SKM-1 (cell line): Measurements from ENCODE around the gene GAS2L1.

Source experiments
- DNase-seq: peaks from one replicate; lab custom pipeline; 2025; ENCODE audit not compliant: unreplicated experiment; lab: John Stamatoyannopoulos, UW

The GAS2L1 gene

GRCh38 chr22:29325785-29326315 lies 19.4 kb downstream of the GAS2L1 start:
- no peak for DNase-seq

GRCh38 chr22:29326481-29326880 lies 20.0 kb downstream of the GAS2L1 start:
- DNase-seq, result no peak

- no peak for DNase-seq
These were observed 20.8 kb downstream of the GAS2L1 start for GRCh38 chr22:29327089-29327764.

- DNase-seq, result no peak
These were observed 21.6 kb downstream of the GAS2L1 start for GRCh38 chr22:29328055-29328454.

- no peak for DNase-seq
These were observed 22.4 kb downstream of the GAS2L1 start for GRCh38 chr22:29328566-29329500.

- no peak for DNase-seq
These were observed 23.1 kb downstream of the GAS2L1 start for GRCh38 chr22:29329581-29329980.

- DNase-seq, result no peak
These were observed 23.8 kb downstream of the GAS2L1 start for GRCh38 chr22:29330291-29330690.

- peak; percentile 100 for DNase-seq
These were observed 24.3 kb downstream of the GAS2L1 start for GRCh38 chr22:29330753-29331152.

- no peak for DNase-seq
These were observed 24.8 kb downstream of the GAS2L1 start for GRCh38 chr22:29331213-29331612.

- DNase-seq, result no peak
These were observed 25.3 kb downstream of the GAS2L1 start for GRCh38 chr22:29331658-29332300.

GRCh38 chr22:29332886-29333496 lies 26.5 kb downstream of the GAS2L1 start:
- no peak for DNase-seq

- no peak for DNase-seq
These were observed 27.7 kb downstream of the GAS2L1 start for GRCh38 chr22:29334148-29334547.

- DNase-seq, result no peak
These were observed 28.4 kb downstream of the GAS2L1 start for GRCh38 chr22:29334696-29335344.

GRCh38 chr22:29335656-29336055 lies 29.2 kb downstream of the GAS2L1 start:
- no peak for DNase-seq

- no peak for DNase-seq
These were observed 30.5 kb downstream of the GAS2L1 start for GRCh38 chr22:29336751-29337490.

- DNase-seq, result no peak
These were observed 31.3 kb downstream of the GAS2L1 start for GRCh38 chr22:29337631-29338284.

GRCh38 chr22:29338398-29338797 lies 31.9 kb downstream of the GAS2L1 start:
- no peak for DNase-seq

GRCh38 chr22:29339381-29340235 lies 33.2 kb downstream of the GAS2L1 start:
- no peak for DNase-seq
